ENCODE results near the gene ILDR2.

DNA sequence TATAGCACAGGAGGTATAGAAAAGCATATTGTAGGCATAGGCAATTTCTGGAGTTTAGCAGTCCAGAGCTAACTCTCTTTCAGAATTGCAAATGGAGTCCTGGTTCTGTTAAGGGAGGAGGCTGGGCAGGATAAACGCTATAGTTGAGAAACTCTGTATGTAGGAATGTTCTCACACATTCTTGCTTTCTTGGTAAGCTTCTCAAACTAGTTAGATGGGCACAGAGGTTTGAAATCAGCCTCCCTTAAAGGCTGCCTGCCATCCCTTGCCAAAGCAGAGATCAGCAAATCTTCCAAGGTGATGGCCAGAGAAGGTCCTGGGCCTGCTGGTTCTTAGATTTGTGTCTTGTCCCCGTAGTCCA lies 56.4 kb downstream of the ILDR2 start:
- TF ChIP-seq, protein P1, sequence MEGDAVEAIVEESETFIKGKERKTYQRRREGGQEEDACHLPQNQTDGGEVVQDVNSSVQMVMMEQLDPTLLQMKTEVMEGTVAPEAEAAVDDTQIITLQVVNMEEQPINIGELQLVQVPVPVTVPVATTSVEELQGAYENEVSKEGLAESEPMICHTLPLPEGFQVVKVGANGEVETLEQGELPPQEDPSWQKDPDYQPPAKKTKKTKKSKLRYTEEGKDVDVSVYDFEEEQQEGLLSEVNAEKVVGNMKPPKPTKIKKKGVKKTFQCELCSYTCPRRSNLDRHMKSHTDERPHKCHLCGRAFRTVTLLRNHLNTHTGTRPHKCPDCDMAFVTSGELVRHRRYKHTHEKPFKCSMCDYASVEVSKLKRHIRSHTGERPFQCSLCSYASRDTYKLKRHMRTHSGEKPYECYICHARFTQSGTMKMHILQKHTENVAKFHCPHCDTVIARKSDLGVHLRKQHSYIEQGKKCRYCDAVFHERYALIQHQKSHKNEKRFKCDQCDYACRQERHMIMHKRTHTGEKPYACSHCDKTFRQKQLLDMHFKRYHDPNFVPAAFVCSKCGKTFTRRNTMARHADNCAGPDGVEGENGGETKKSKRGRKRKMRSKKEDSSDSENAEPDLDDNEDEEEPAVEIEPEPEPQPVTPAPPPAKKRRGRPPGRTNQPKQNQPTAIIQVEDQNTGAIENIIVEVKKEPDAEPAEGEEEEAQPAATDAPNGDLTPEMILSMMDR (optimal IDR thresholded peaks at IDR 0.05 in 1 of 3, IDR thresholded peaks at IDR 0.05 in 1 of 3, conservative IDR thresholded peaks at IDR 0.05 in 1 of 3; ENCODE audit: extremely low read depth in 1 of 3, insufficient read depth in 2 of 3, low read length in 3 of 3), result no peak
- TF ChIP-seq EZH2 (IDR thresholded peaks at IDR 0.05; ENCODE audit: low read length), result no peak
